Measurements from ENCODE around the gene SREBF2. TPM values are rescaled to one million over a fixed set of nuclear protein-coding genes. Genes with fewer than 3 reads are reported as not detected.

The SREBF2 gene
- total and polyA plus RNA-seq, 2 donors (not counting 3 experiments of a cell fraction or from before 2014, with no cell fraction given) = 101 to 136 TPM

GRCh38 chr22:41892721-41893120, 59.8 kb downstream of the SREBF2 start:
- H3K4me1 ChIP-seq (ENCODE audit: control insufficient read depth, extremely low read depth, insufficient read depth, low read length) = no peaks in the 10 kb centered on the region
- H3K27ac ChIP-seq (ENCODE audit: insufficient read depth, low read depth, low read length) = no peak overlapping the region
- FAIRE-seq = no peak
- ChIA-PET POLR2A (no interaction called here), CTCF (no interaction called here)
- no peak overlapping the region for H3K4me3 ChIP-seq (replicated peaks in 1 of 3; ENCODE audit: insufficient read depth in 1 of 3, low read depth in 1 of 3, low read length in 3 of 3)
- no peaks in the 10 kb centered on the region for H3K79me2 ChIP-seq (ENCODE audit: control insufficient read depth, insufficient read depth, low read length)
- intact Hi-C loops (cut with micrococcal nuclease) = no loop called here
- dilution Hi-C loops (cut with MboI; ENCODE audit: extremely low pct_ligation_motif_present, low sequenced_read_pairs) = no loop called here
- H3K9me1 ChIP-seq (replicated peaks; ENCODE audit: control insufficient read depth, extremely low read depth, insufficient read depth, low read length) = no peaks in the 10 kb centered on the region
- H3K4me2 ChIP-seq (ENCODE audit: insufficient read depth, low read length) = no peak overlapping the region
- TF ChIP-seq MAX (IDR thresholded peaks at IDR 0.05; ENCODE audit: insufficient read depth, insufficient read length) (no peak), POLR2AphosphoS5 (IDR thresholded peaks at IDR 0.05; ENCODE audit: insufficient read depth, low read depth, low read length) (no peak), POLR2A (IDR thresholded peaks at IDR 0.05; ENCODE audit: low read depth, low read length) (no peak), MYC (IDR thresholded peaks at IDR 0.05; ENCODE audit: low read depth, low read length) (no peak), CTCF (IDR thresholded peaks at IDR 0.05; ENCODE audit: extremely low read depth in 1 of 2, insufficient read depth in 1 of 2, low read depth in 1 of 2, low read length in 2 of 2) (no peak), JUN (IDR thresholded peaks at IDR 0.05; ENCODE audit: borderline replicate concordance, insufficient read depth, insufficient read length, low read depth) (no peak), FOS (IDR thresholded peaks at IDR 0.05; ENCODE audit: borderline replicate concordance, insufficient read depth, low read length) (no peak)
- no TSS peak for BruUV-seq (replicated peaks)
- no peaks in the 10 kb centered on the region for H3K9me3 ChIP-seq (replicated peaks; ENCODE audit: control insufficient read depth, insufficient read depth, low read length)
- H3K36me3 ChIP-seq (ENCODE audit: control insufficient read depth in 2 of 2, extremely low read depth in 1 of 2, insufficient read depth in 2 of 2, low read length in 2 of 2) = peaks cover 20 to 45% of the 10 kb centered on the region in 2 experiments
- no peak overlapping the region for H3K9ac ChIP-seq (replicated peaks; ENCODE audit: extremely low read depth, insufficient read depth, low read length)
- H3K27me3 ChIP-seq (ENCODE audit: control insufficient read depth in 2 of 2, insufficient read depth in 2 of 2, low read length in 2 of 2) = no peaks in the 10 kb centered on the region
- no peak overlapping the region for H2AFZ ChIP-seq (ENCODE audit: low read depth, low read length)
- H4K20me1 ChIP-seq (replicated peaks; ENCODE audit: control insufficient read depth, extremely low read depth, insufficient read depth, low read length) = no peaks in the 10 kb centered on the region
- no peak for DNase-seq (ENCODE audit: low read depth, low spot score)

Data from endothelial cell of umbilical vein (primary cell).